Bronchus fibroblast of lung (primary cell): ENCODE measurements around the gene SPATA2L. TPM values are rescaled to one million over a fixed set of nuclear protein-coding genes. Genes with fewer than 3 reads are reported as not detected.

ENCODE experiments used
- total RNA-seq: library from RNA; depleted of rRNA; stranded (reverse); fragments of >200 nt; gene quantifications from 2 replicates; pipeline ENCODE4 v1.2.3, GENCODE V29; 2015

Gene SPATA2L
- 5.6 and 6.1 TPM in 2 replicates for total RNA-seq

GRCh38 chr16:89701425-89702406 is at the start of gene SPATA2L:
SPATA2L (minus strand) TSS chr16:89701705; CDS start chr16:89701232, 473 bp downstream.

GRCh38 chr16:89720813-89721545 is 19.5 kb upstream of the SPATA2L start, which contains the start of the genes VPS9D1 and ZNF276:
VPS9D1 (minus strand) TSS chr16:89720898; CDS start chr16:89720861, 37 bp downstream.
ZNF276 (plus strand) TSS chr16:89721537; CDS start chr16:89721641, 104 bp downstream.

GRCh38 chr16:89686520-89687091 is 14.9 kb downstream of the SPATA2L start, which contains the start of gene CDK10:
CDK10 (plus strand) TSS chr16:89686689; CDS start chr16:89686711, 22 bp downstream.

GRCh38 chr16:89657442-89658220 is 43.9 kb downstream of the SPATA2L start, which contains the start of the genes CHMP1A and SPATA33:
CHMP1A (minus strand) TSS chr16:89657708; CDS start chr16:89657588, 120 bp downstream.
SPATA33 (plus strand) TSS chr16:89657836; CDS start chr16:89657912, 76 bp downstream.

Other genes with a start within 250 kb of the SPATA2L start
- gene ANKRD11, start 211.1 kb downstream of the SPATA2L start, total RNA-seq, result 41.5 and 45.4 TPM in 2 replicates
- gene SPG7, start 193.3 kb downstream of the SPATA2L start, total RNA-seq, result 111 and 145 TPM in 2 replicates
- gene RPL13, start 141.0 kb downstream of the SPATA2L start, total RNA-seq, result 6,637 and 6,795 TPM in 2 replicates
- 34.2 and 41.4 TPM in 2 replicates for gene CPNE7, start 125.9 kb downstream of the SPATA2L start, total RNA-seq
- gene DPEP1, start 88.1 kb downstream of the SPATA2L start, total RNA-seq, result 0.15 and 0.34 TPM in 2 replicates
- 76.0 and 87.0 TPM in 2 replicates for gene CHMP1A, start 44.0 kb downstream of the SPATA2L start, total RNA-seq
- 5.1 and 7.4 TPM in 2 replicates for gene SPATA33, start 43.9 kb downstream of the SPATA2L start, total RNA-seq
- 51.0 and 65.1 TPM in 2 replicates for gene CDK10, start 15.0 kb downstream of the SPATA2L start, total RNA-seq
- 8.5 and 9.6 TPM in 2 replicates for gene VPS9D1, start 19.2 kb upstream of the SPATA2L start, total RNA-seq
- 6.8 and 9.9 TPM in 2 replicates for gene ZNF276, start 19.8 kb upstream of the SPATA2L start, total RNA-seq
- gene FANCA, start 114.9 kb upstream of the SPATA2L start, total RNA-seq, result 21.4 and 32.6 TPM in 2 replicates
- gene SPIRE2, start 126.8 kb upstream of the SPATA2L start, total RNA-seq, result 0.50 and 1.9 TPM in 2 replicates
- 111 and 118 TPM in 2 replicates for gene TCF25, start 171.9 kb upstream of the SPATA2L start, total RNA-seq
- gene MC1R, start 217.2 kb upstream of the SPATA2L start, total RNA-seq, result 2.2 and 3.7 TPM in 2 replicates
- 733 and 767 TPM in 2 replicates for gene TUBB3, start 221.6 kb upstream of the SPATA2L start, total RNA-seq
- gene DEF8, start 247.1 kb upstream of the SPATA2L start, total RNA-seq, result 105 and 118 TPM in 2 replicates